SK-N-SH treated with all-trans-retinoic acid at 6 μM for 48 hours (cell line): ENCODE results near the gene CSNK2A1.
"Not testable (repeated sequence)": the region's sequence is repeated elsewhere in the genome, so short reads cannot be mapped to it uniquely, and the experiment has no call there.

Experiments used
- ATAC-seq: fragments of 200-7000 bp; cut with Tn5 transposase; 3 replicates; pipeline ENCODE4 v1.9.1; 2020; ENCODE audit warnings: mild to moderate bottlenecking, moderate library complexity
- ARNTL ChIP-seq: fragments of 450-650 bp; formaldehyde crosslinking; IDR thresholded peaks from 2 replicates; pipeline ENCODE4 v1.5.0; 2020; ENCODE audit warnings: low read depth, mild to moderate bottlenecking, moderate library complexity, borderline replicate concordance
- CSDC2 ChIP-seq: fragments of 250-450 bp; sonication (Bioruptor Pico); IDR thresholded peaks from 2 replicates; pipeline ENCODE4 v1.5.0; 2020; ENCODE audit warnings: mild to moderate bottlenecking, moderate library complexity
- ESRRG ChIP-seq: fragments of 250-450 bp; sonication (Bioruptor Pico); IDR thresholded peaks from 2 replicates; pipeline ENCODE4 v1.6.1; 2021; ENCODE audit warnings: mild to moderate bottlenecking
- GLIS3 ChIP-seq: fragments of 250-450 bp; sonication (Bioruptor Pico); IDR thresholded peaks from 2 replicates; pipeline ENCODE4 v1.5.0; 2020; ENCODE audit warnings: mild to moderate bottlenecking, moderate library complexity
- ISL1 ChIP-seq: fragments of 250-450 bp; sonication (Bioruptor Pico); IDR thresholded peaks from 2 replicates; pipeline ENCODE4 v2.1.2; 2022; ENCODE audit warnings: mild to moderate bottlenecking, moderate library complexity
- OSR1 ChIP-seq: fragments of 250-450 bp; sonication (Bioruptor Pico); IDR thresholded peaks from 2 replicates; pipeline ENCODE4 v1.8.0; 2022; ENCODE audit warnings: moderate library complexity, mild to moderate bottlenecking, inconsistent platforms
- PPARA ChIP-seq: fragments of 250-450 bp; sonication (Bioruptor Pico); IDR thresholded peaks from 2 replicates; pipeline ENCODE4 v1.5.0; 2020; ENCODE audit warnings: mild to moderate bottlenecking, borderline replicate concordance
- TCF4 ChIP-seq: fragments of 250-450 bp; sonication (Bioruptor Pico); IDR thresholded peaks from 2 replicates; pipeline ENCODE4 v1.8.0; 2021; ENCODE audit warnings: mild to moderate bottlenecking, moderate library complexity, borderline replicate concordance
- TOX ChIP-seq: fragments of 250-450 bp; sonication (Bioruptor Pico); IDR thresholded peaks from 2 replicates; pipeline ENCODE4 v1.8.0; 2021; ENCODE audit warnings: mild to moderate bottlenecking, moderate library complexity, borderline replicate concordance
- ZNF565 ChIP-seq: fragments of 450-650 bp; formaldehyde crosslinking; conservative IDR thresholded peaks from 2 replicates; pipeline ENCODE4 v1.5.0; 2020; ENCODE audit warnings: low read depth, mild to moderate bottlenecking, moderate library complexity
- ZNF70 ChIP-seq: fragments of 450-650 bp; formaldehyde crosslinking; IDR thresholded peaks from 2 replicates; pipeline ENCODE4 v1.5.0; 2020; ENCODE audit warnings: mild to moderate bottlenecking, moderate library complexity
- TF ChIP-seq, protein P1 (sequence below): fragments of 250-450 bp; sonication (Bioruptor Pico); IDR thresholded peaks from 2 replicates; pipeline ENCODE4 v1.5.0; 2020; ENCODE audit warnings: mild to moderate bottlenecking, moderate library complexity
- TF ChIP-seq, protein P2 (sequence below): fragments of 250-450 bp; sonication (Bioruptor Pico); IDR thresholded peaks from 2 replicates; pipeline ENCODE4 v1.8.0; 2021; ENCODE audit warnings: low read depth, mild to moderate bottlenecking, moderate library complexity, borderline replicate concordance
- TF ChIP-seq, protein P3 (sequence below): fragments of 250-450 bp; sonication (Bioruptor Pico); IDR thresholded peaks from 2 replicates; pipeline ENCODE4 v1.8.0; 2020; ENCODE audit warnings: mild to moderate bottlenecking, moderate library complexity, borderline replicate concordance
- TF ChIP-seq, protein P4 (sequence below): fragments of 250-450 bp; sonication (Bioruptor Pico); IDR thresholded peaks from 2 replicates; pipeline ENCODE4 v1.5.1; 2020; ENCODE audit warnings: low read depth, mild to moderate bottlenecking, moderate library complexity
- TF ChIP-seq, protein P5 (sequence below): fragments of 250-450 bp; sonication (Bioruptor Pico); IDR thresholded peaks from 2 replicates; pipeline ENCODE4 v1.5.1; 2021; ENCODE audit warnings: mild to moderate bottlenecking, moderate library complexity

CSNK2A1 gene

DNA sequence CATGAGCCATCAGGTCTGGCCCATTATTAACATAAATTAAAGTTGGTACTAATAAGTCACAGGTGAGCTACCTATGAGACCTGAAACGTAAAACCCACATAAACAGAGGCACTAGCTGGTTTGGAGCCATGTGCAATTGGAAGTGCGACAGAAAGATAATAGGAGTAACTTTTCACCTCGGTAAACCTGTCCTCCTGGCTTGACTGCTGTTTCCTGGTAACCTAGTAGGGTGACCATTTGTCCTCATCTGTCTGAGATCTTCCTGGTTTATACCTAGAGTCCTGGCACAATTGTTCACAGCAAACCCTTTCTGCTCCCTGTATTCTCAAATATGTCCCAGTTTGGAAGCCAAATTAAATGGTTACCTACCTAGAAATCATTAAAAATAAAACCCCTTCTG, 88.6 kb downstream of the CSNK2A1 start:
- TF ChIP-seq ZNF70 (CRISPR knock-in tag) (no peak), ESRRG (no peak)
- TF ChIP-seq, all 23 proteins: peak for 0
- no peak for ATAC-seq

DNA sequence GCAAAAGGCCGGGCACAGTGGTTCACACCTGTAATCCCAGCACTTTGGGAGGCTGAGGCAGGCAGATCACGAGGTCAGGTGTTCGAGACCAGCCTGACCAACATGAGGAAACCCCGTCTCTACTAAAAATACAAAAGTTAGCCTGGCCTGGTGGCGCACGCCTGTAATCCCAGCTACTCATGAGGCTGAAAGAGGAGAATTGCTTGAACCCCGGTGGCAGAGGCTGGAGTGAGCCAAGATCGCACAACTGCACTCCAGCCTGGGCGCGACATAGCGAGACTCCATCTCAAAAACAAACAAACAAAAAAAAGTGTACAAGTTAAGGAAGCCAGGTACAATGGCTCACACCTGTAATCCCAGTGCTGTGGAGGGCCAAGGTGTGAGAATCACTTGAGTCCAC, 91.6 kb downstream of the CSNK2A1 start:
- ATAC-seq = not testable (repeated sequence)

DNA sequence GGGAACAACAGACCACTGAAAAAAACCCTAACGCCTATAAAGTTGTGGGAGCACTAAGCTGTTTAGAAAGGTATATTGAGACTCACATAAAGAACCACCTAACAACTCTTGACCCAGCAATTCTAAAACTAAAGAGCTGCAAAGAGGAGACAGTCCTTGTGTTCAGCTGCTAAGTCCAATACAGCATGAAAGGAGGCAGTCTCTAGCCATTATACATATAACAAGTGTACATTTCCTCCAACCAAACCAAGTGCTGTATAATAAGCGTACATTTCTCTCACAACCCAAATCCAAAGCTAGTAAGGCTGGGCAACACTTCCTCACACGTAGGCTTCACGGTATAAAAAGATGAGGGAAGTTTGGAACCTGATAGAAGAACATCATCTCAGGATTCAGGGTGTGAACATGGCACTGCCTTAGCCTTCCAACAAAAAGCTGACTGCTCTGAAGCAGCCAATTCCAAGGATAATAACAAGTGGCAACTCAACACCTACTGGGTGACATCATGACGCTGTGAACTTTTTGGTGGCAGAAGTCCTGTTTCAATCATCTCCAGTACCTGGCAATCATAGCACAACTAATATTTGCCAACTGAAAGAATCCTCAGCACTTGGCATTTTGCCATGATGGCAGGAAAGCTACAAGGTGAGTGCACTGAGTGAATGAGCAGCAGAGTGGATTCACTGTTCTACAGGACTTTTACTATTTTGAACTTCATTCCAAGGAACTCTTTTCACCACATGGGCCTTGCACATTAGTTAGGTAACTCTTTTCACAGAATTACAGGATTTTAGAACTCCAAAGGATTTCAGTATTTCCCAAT, 97.9 kb downstream of the CSNK2A1 start:
- no peak for ATAC-seq
- TF ChIP-seq, protein P1, sequence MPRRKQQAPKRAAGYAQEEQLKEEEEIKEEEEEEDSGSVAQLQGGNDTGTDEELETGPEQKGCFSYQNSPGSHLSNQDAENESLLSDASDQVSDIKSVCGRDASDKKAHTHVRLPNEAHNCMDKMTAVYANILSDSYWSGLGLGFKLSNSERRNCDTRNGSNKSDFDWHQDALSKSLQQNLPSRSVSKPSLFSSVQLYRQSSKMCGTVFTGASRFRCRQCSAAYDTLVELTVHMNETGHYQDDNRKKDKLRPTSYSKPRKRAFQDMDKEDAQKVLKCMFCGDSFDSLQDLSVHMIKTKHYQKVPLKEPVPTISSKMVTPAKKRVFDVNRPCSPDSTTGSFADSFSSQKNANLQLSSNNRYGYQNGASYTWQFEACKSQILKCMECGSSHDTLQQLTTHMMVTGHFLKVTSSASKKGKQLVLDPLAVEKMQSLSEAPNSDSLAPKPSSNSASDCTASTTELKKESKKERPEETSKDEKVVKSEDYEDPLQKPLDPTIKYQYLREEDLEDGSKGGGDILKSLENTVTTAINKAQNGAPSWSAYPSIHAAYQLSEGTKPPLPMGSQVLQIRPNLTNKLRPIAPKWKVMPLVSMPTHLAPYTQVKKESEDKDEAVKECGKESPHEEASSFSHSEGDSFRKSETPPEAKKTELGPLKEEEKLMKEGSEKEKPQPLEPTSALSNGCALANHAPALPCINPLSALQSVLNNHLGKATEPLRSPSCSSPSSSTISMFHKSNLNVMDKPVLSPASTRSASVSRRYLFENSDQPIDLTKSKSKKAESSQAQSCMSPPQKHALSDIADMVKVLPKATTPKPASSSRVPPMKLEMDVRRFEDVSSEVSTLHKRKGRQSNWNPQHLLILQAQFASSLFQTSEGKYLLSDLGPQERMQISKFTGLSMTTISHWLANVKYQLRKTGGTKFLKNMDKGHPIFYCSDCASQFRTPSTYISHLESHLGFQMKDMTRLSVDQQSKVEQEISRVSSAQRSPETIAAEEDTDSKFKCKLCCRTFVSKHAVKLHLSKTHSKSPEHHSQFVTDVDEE (CRISPR knock-in tag) = no peak
- no peak for TF ChIP-seq GLIS3 (CRISPR knock-in tag)
- TF ChIP-seq ZNF70 (CRISPR knock-in tag) = no peak
- no peak for TF ChIP-seq PPARA
- TF ChIP-seq, protein P2, sequence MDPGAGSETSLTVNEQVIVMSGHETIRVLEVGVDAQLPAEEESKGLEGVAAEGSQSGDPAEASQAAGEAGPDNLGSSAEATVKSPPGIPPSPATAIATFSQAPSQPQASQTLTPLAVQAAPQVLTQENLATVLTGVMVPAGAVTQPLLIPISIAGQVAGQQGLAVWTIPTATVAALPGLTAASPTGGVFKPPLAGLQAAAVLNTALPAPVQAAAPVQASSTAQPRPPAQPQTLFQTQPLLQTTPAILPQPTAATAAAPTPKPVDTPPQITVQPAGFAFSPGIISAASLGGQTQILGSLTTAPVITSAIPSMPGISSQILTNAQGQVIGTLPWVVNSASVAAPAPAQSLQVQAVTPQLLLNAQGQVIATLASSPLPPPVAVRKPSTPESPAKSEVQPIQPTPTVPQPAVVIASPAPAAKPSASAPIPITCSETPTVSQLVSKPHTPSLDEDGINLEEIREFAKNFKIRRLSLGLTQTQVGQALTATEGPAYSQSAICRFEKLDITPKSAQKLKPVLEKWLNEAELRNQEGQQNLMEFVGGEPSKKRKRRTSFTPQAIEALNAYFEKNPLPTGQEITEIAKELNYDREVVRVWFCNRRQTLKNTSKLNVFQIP = no peak
- TF ChIP-seq, protein P3, sequence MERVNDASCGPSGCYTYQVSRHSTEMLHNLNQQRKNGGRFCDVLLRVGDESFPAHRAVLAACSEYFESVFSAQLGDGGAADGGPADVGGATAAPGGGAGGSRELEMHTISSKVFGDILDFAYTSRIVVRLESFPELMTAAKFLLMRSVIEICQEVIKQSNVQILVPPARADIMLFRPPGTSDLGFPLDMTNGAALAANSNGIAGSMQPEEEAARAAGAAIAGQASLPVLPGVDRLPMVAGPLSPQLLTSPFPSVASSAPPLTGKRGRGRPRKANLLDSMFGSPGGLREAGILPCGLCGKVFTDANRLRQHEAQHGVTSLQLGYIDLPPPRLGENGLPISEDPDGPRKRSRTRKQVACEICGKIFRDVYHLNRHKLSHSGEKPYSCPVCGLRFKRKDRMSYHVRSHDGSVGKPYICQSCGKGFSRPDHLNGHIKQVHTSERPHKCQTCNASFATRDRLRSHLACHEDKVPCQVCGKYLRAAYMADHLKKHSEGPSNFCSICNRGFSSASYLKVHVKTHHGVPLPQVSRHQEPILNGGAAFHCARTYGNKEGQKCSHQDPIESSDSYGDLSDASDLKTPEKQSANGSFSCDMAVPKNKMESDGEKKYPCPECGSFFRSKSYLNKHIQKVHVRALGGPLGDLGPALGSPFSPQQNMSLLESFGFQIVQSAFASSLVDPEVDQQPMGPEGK (CRISPR knock-in tag) = no peak
- TF ChIP-seq CSDC2 (CRISPR knock-in tag) = no peak
- TF ChIP-seq ZNF565 (CRISPR knock-in tag) = no peak
- no peak for TF ChIP-seq TCF4 (CRISPR knock-in tag)
- TF ChIP-seq, all 23 proteins: peak for 0

DNA sequence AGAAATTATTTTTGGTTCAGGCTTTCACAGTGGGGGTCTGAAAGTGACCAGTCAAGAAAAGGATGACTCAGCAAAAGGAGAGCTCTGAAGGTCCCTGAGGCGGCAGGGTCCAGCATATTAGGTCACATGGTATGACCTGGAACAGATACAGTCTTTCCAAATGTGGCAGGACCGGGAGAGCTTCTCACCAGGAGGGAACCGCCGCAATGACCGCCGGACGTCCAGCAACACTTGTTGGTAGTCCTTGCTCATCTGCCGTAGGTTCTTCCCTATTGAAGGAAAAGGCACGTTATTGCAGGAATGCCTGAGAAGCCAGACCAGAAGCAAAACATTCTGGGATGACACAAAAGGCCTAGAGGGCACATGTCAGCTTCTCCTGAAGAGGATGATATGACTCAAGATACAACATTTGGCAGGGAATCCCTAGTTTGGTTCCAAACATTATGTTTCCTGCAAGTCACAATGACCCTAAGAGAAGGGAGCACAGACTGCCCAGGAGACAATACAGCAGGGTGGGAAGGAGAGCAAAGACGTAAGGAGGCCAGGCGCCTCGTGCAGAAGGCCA, 98.6 kb downstream of the CSNK2A1 start:
- TF ChIP-seq OSR1 (CRISPR knock-in tag) (no peak), ISL1 (CRISPR knock-in tag) (no peak), ESRRG (no peak), TCF4 (CRISPR knock-in tag) (no peak), TOX (CRISPR knock-in tag) (no peak), GLIS3 (CRISPR knock-in tag) (no peak), ARNTL (CRISPR knock-in tag) (no peak), ZNF565 (CRISPR knock-in tag) (no peak)
- TF ChIP-seq, protein P4, sequence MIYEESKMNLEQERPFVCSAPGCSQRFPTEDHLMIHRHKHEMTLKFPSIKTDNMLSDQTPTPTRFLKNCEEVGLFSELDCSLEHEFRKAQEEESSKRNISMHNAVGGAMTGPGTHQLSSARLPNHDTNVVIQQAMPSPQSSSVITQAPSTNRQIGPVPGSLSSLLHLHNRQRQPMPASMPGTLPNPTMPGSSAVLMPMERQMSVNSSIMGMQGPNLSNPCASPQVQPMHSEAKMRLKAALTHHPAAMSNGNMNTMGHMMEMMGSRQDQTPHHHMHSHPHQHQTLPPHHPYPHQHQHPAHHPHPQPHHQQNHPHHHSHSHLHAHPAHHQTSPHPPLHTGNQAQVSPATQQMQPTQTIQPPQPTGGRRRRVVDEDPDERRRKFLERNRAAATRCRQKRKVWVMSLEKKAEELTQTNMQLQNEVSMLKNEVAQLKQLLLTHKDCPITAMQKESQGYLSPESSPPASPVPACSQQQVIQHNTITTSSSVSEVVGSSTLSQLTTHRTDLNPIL (CRISPR knock-in tag) = no peak
- TF ChIP-seq, protein P5, sequence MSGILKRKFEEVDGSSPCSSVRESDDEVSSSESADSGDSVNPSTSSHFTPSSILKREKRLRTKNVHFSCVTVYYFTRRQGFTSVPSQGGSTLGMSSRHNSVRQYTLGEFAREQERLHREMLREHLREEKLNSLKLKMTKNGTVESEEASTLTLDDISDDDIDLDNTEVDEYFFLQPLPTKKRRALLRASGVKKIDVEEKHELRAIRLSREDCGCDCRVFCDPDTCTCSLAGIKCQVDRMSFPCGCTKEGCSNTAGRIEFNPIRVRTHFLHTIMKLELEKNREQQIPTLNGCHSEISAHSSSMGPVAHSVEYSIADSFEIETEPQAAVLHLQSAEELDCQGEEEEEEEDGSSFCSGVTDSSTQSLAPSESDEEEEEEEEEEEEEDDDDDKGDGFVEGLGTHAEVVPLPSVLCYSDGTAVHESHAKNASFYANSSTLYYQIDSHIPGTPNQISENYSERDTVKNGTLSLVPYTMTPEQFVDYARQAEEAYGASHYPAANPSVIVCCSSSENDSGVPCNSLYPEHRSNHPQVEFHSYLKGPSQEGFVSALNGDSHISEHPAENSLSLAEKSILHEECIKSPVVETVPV (CRISPR knock-in tag) = no peak
- TF ChIP-seq, protein P2 = no peak
- TF ChIP-seq, all 23 proteins: peak for 0
- no peak for ATAC-seq
